H9 (cell line): Measurements from ENCODE around the gene RIPOR1. TPM values are rescaled to one million over a fixed set of nuclear protein-coding genes. Genes with fewer than 3 reads are reported as not detected.

Source experiments
- DNase-seq: peaks from one replicate; pipeline ENCODE4 v3.0.0-alpha.2; 2017
- H2AFZ ChIP-seq: one replicate; pipeline ENCODE4 v1.6.1; 2013; ENCODE audit warnings: mild to moderate bottlenecking, low read length, control low read depth, moderate library complexity
- H2AK5ac ChIP-seq: 2 replicates; pipeline ENCODE4 v1.6.1; 2013; ENCODE audit warnings: low read length, control low read depth, mixed read lengths; ENCODE audit not compliant: insufficient read length
- H2BK120ac ChIP-seq: one replicate; pipeline ENCODE4 v1.6.1; 2013; ENCODE audit warnings: low read depth, mild to moderate bottlenecking, low read length, control low read depth, inconsistent platforms; ENCODE audit not compliant: poor library complexity, severe bottlenecking
- H2BK12ac ChIP-seq: 2 replicates; pipeline ENCODE4 v1.6.1; 2013; ENCODE audit warnings: low read length, control low read depth, mixed read lengths, low read depth; ENCODE audit not compliant: insufficient read length
- H2BK15ac ChIP-seq: 2 replicates; pipeline ENCODE4 v1.6.1; 2013; ENCODE audit warnings: low read depth, low read length, control low read depth
- H2BK20ac ChIP-seq: one replicate; pipeline ENCODE4 v1.6.1; 2013; ENCODE audit warnings: low read depth, mild to moderate bottlenecking, low read length, control low read depth, inconsistent platforms; ENCODE audit not compliant: poor library complexity, severe bottlenecking
- H2BK5ac ChIP-seq: 2 replicates; pipeline ENCODE4 v1.6.1; 2013; ENCODE audit warnings: low read length, control low read depth, mixed read lengths; ENCODE audit not compliant: insufficient read length
- H3K14ac ChIP-seq: 2 replicates; pipeline ENCODE4 v1.6.1; 2013; ENCODE audit warnings: low read length, control low read depth; ENCODE audit not compliant: insufficient read depth
- H3K18ac ChIP-seq: 2 replicates; pipeline ENCODE4 v1.6.1; 2013; ENCODE audit warnings: low read depth, mild to moderate bottlenecking, mixed read lengths, low read length, control low read depth; ENCODE audit not compliant: insufficient read length
- H3K23ac ChIP-seq: 2 replicates; pipeline ENCODE4 v1.6.1; 2013; ENCODE audit warnings: low read length, control low read depth, mixed read lengths, low read depth; ENCODE audit not compliant: insufficient read length
- H3K23me2 ChIP-seq: 2 replicates; pipeline ENCODE4 v1.6.1; 2013; ENCODE audit warnings: low read depth, mild to moderate bottlenecking, mixed read lengths, low read length, control low read depth; ENCODE audit not compliant: insufficient read length, poor library complexity, severe bottlenecking
- H3K27ac ChIP-seq: 2 replicates; pipeline ENCODE4 v1.5.1; 2013; ENCODE audit warnings: low read length, control low read depth, mixed read lengths, low read depth; ENCODE audit not compliant: insufficient read length
- H3K27me3 ChIP-seq: 2 replicates; pipeline ENCODE4 v1.6.1; 2013; ENCODE audit warnings: low read length, control low read depth, inconsistent platforms; ENCODE audit not compliant: insufficient read depth
- H3K4ac ChIP-seq: 2 replicates; pipeline ENCODE4 v1.6.1; 2013; ENCODE audit warnings: low read depth, mild to moderate bottlenecking, control low read depth, inconsistent platforms, low read length, moderate library complexity
- H3K4me1 ChIP-seq: 2 replicates; pipeline ENCODE4 v1.6.1; 2013; ENCODE audit warnings: low read length, control low read depth, inconsistent platforms; ENCODE audit not compliant: insufficient read depth
- H3K4me2 ChIP-seq: 2 replicates; pipeline ENCODE4 v1.6.1; 2013; ENCODE audit warnings: low read length, control low read depth, mixed read lengths; ENCODE audit not compliant: insufficient read length, insufficient read depth
- H3K56ac ChIP-seq: 2 replicates; pipeline ENCODE4 v1.6.1; 2013; ENCODE audit warnings: low read depth, mild to moderate bottlenecking, mixed read lengths, low read length, control low read depth; ENCODE audit not compliant: insufficient read length
- H3K79me1 ChIP-seq: 2 replicates; pipeline ENCODE4 v1.6.1; 2013; ENCODE audit warnings: low read depth, mild to moderate bottlenecking, moderate library complexity, low read length, control low read depth, inconsistent platforms; ENCODE audit not compliant: insufficient read depth, poor library complexity, severe bottlenecking
- H3K79me2 ChIP-seq: 2 replicates; pipeline ENCODE4 v1.6.1; 2013; ENCODE audit warnings: low read length, control low read depth, inconsistent platforms; ENCODE audit not compliant: insufficient read depth
- H3K9ac ChIP-seq: 2 replicates; pipeline ENCODE4 v1.6.1; 2013; ENCODE audit warnings: low read length, control low read depth, mixed read lengths; ENCODE audit not compliant: insufficient read length; ENCODE audit errors: extremely low read depth
- H3K9me3 ChIP-seq: one replicate; pipeline ENCODE4 v1.6.1; 2013; ENCODE audit warnings: low read depth, low read length, inconsistent platforms; ENCODE audit not compliant: control insufficient read depth
- H3T11ph ChIP-seq: one replicate; pipeline ENCODE4 v1.6.1; 2013; ENCODE audit warnings: mild to moderate bottlenecking, low read length, control low read depth, inconsistent platforms
- H4K20me1 ChIP-seq: one replicate; pipeline ENCODE4 v1.6.1; 2013; ENCODE audit not compliant: control insufficient read depth, insufficient read length, insufficient read depth
- H4K5ac ChIP-seq: 2 replicates; pipeline ENCODE4 v1.6.1; 2013; ENCODE audit warnings: low read depth, mild to moderate bottlenecking, mixed read lengths, low read length, control low read depth; ENCODE audit not compliant: insufficient read length
- H4K8ac ChIP-seq: replicated peaks from 2 replicates; pipeline ENCODE4 v1.6.1; 2013; ENCODE audit warnings: low read length, control low read depth, mixed read lengths, low read depth; ENCODE audit not compliant: insufficient read length
- H4K91ac ChIP-seq: 2 replicates; pipeline ENCODE4 v1.6.1; 2013; ENCODE audit warnings: low read depth, mild to moderate bottlenecking, moderate library complexity, mixed read lengths, low read length, control low read depth; ENCODE audit not compliant: insufficient read length
- H3K27ac Mint-ChIP-seq, 3 experiments: 2 replicates in 2 of 3; 3 replicates in 1 of 3; pipeline ENCODE4 v1.8.0; 2020 to 2021; ENCODE audit warnings: mixed read lengths in 3 of 3, mild to moderate bottlenecking in 1 of 3, moderate library complexity in 1 of 3
- H3K27me3 Mint-ChIP-seq: 2 replicates; pipeline ENCODE4 v1.8.0; 2021; ENCODE audit warnings: low read depth, mild to moderate bottlenecking, moderate library complexity, mixed read lengths
- H3K36me3 Mint-ChIP-seq, 3 experiments: 2 replicates in 2 of 3; 3 replicates in 1 of 3; pipeline ENCODE4 v1.8.0; 2020 to 2021; ENCODE audit warnings: low read depth in 3 of 3, mixed read lengths in 3 of 3; ENCODE audit not compliant: insufficient read depth in 1 of 3
- H3K4me1 Mint-ChIP-seq, 2 experiments: 2 replicates each; pipeline ENCODE4 v1.8.0; 2020; ENCODE audit warnings: mixed read lengths in 2 of 2
- H3K4me3 Mint-ChIP-seq, 2 experiments: 2 replicates in 1 of 2; 3 replicates in 1 of 2; pipeline ENCODE4 v1.8.0; 2020 to 2021; ENCODE audit warnings: mild to moderate bottlenecking in 2 of 2, mixed read lengths in 2 of 2, moderate library complexity in 1 of 2
- H3K9me3 Mint-ChIP-seq, 2 experiments: 2 replicates in 1 of 2; 3 replicates in 1 of 2; pipeline ENCODE4 v1.8.0; 2020; ENCODE audit warnings: mild to moderate bottlenecking in 2 of 2, mixed read lengths in 2 of 2, moderate library complexity in 1 of 2
- CTCF ChIP-seq: fragments of 200-600 bp; sonication (generic); conservative IDR thresholded peaks from 3 replicates; pipeline ENCODE4 v1.8.0; 2021; ENCODE audit warnings: antibody characterized with exemption, mild to moderate bottlenecking
- WGBS: extraction: QIAGEN DNeasy Blood & Tissue Kit; methylation state at CpG from one replicate; pipeline ENCODE4 v1.1.7; 2013; ENCODE audit warnings: missing lambda C conversion rate, low lambda C conversion rate, mixed read lengths; ENCODE audit not compliant: insufficient read length; ENCODE audit errors: extremely low coverage; 5-methylcytosine and 5-hydroxymethylcytosine counted together
- total RNA-seq: library from RNA; stranded (reverse); gene quantifications from 2 replicates; pipeline ENCODE4 v1.2.1, GENCODE V29; 2021

The RIPOR1 gene
- total RNA-seq, 1 experiment from 2014 or later: 14.3 TPM

- no peaks in the 10 kb centered on the region; a peak in 2 of 5 replicates for H3K9me3 Mint-ChIP-seq
- H4K5ac ChIP-seq: no peak overlapping the region
- no peak overlapping the region for H2BK12ac ChIP-seq
- no CpG with 5 or more reads among the region's 14 CpGs for WGBS
- H2AK5ac ChIP-seq: no peak overlapping the region
- H3K4ac ChIP-seq: no peak overlapping the region
- no peak overlapping the region; a peak in 1 of 7 replicates for H3K27ac Mint-ChIP-seq
- H3T11ph ChIP-seq: no peak overlapping the region
- H3K4me1 Mint-ChIP-seq: peaks cover 14 to 20% of the 10 kb centered on the region in 2 experiments
- H3K4me3 Mint-ChIP-seq: no peak overlapping the region; a peak in 1 of 5 replicates
- H3K4me2 ChIP-seq: no peak overlapping the region
- H3K18ac ChIP-seq: no peak overlapping the region
- no peak overlapping the region for H3K56ac ChIP-seq
- H3K27ac ChIP-seq: no peak overlapping the region
- H4K91ac ChIP-seq: no peak overlapping the region
- peaks cover 2 to 23% (median 5%) of the 10 kb centered on the region in 3 experiments; a peak in 4 of 7 replicates for H3K36me3 Mint-ChIP-seq
- peaks cover under 1% of the 10 kb centered on the region; the same call in 1 of the 2 replicates for H3K4me1 ChIP-seq
- no peak overlapping the region for H3K9ac ChIP-seq
- H4K20me1 ChIP-seq: peaks cover 2% of the 10 kb centered on the region
- no peaks in the 10 kb centered on the region for H3K79me2 ChIP-seq
- TF ChIP-seq CTCF: no peak
- H3K79me1 ChIP-seq: no peaks in the 10 kb centered on the region
- no peak overlapping the region for H4K8ac ChIP-seq
- H3K9me3 ChIP-seq: no peaks in the 10 kb centered on the region
- H2BK15ac ChIP-seq: no peak overlapping the region
- H3K23me2 ChIP-seq: peaks cover 10% of the 10 kb centered on the region
- peaks cover 54% of the 10 kb centered on the region for H3K27me3 Mint-ChIP-seq
- H3K23ac ChIP-seq: no peak overlapping the region
- H2BK20ac ChIP-seq: no peak overlapping the region
- H2BK5ac ChIP-seq: no peak overlapping the region
- no peak for DNase-seq
- H2BK120ac ChIP-seq: no peak overlapping the region
- no peak overlapping the region for H2AFZ ChIP-seq
- peaks cover 21% of the 10 kb centered on the region; the same call in 1 of the 2 replicates for H3K27me3 ChIP-seq
- no peak overlapping the region for H3K14ac ChIP-seq
Measured at GRCh38 chr16:67541391-67542263, 13.0 kb downstream of the RIPOR1 start.
